Right cardiac atrium (tissue), 5 donors: ENCODE measurements around the gene OR2AJ1. TPM values are rescaled to one million over a fixed set of nuclear protein-coding genes. Genes with fewer than 3 reads are reported as not detected.

ENCODE experiments used
- ATAC-seq, 2 donors: fragments of 200-7000 bp; cut with Tn5 transposase; one replicate each; pipeline versions ENCODE4 v1.8.0 to v1.9.1; 2020; ENCODE audit warnings: moderate library complexity in 2 of 2, mild to moderate bottlenecking in 1 of 2
- DNase-seq, 3 donors: peaks; one replicate each; pipeline ENCODE4 v3.0.0-alpha.2; 2020
- H3K27ac ChIP-seq: one replicate; pipeline ENCODE4 v1.5.1; 2013; ENCODE audit warnings: mild to moderate bottlenecking, low read length, control low read depth, moderate library complexity
- H3K27me3 ChIP-seq: one replicate; pipeline ENCODE4 v1.6.1; 2013; ENCODE audit not compliant: control insufficient read depth, insufficient read depth
- H3K4me1 ChIP-seq: one replicate; pipeline ENCODE4 v1.6.1; 2013; ENCODE audit warnings: low read length; ENCODE audit not compliant: control insufficient read depth, insufficient read depth
- H3K4me3 ChIP-seq: one replicate; pipeline ENCODE4 v1.5.1; 2013; ENCODE audit warnings: low read length, control low read depth
- H3K9me3 ChIP-seq: one replicate; pipeline ENCODE4 v1.6.1; 2013; ENCODE audit warnings: low read length; ENCODE audit not compliant: control insufficient read depth
- WGBS: extraction: QIAGEN DNeasy Blood & Tissue Kit; methylation state at CpG from one replicate; pipeline ENCODE4 v1.1.7; 2013; 5-methylcytosine and 5-hydroxymethylcytosine counted together
- intact Hi-C, 4 donors: fragments of 100-400 bp; cut with DNase I; formaldehyde crosslinking; loops; one replicate each; pipeline versions ENCODE4 v1.11.0 to v1.14.0; 2022 to 2023
- long read RNA-seq, 4 donors: library from polyadenylated mRNA; unstranded; transcript quantifications; one replicate each; pipeline ENCODE4 v2.0.0, GENCODE V29; 2020 to 2021
- polyA plus RNA-seq: library from polyadenylated mRNA; stranded (reverse); fragments of 200-250 nt; gene quantifications from one replicate; pipeline ENCODE4 v1.2.3, GENCODE V29; 2013
- total RNA-seq, 4 donors: library from RNA; stranded (reverse); fragmentation: NEBNext Ultra II Directional; extraction: Animal tissue kit (Norgen Biotek cat#: 25700); gene quantifications; one replicate each; pipeline ENCODE4 v1.2.1, GENCODE V29; 2021
- donor health status: healthy with polysubstance abuse.
- donor health status: DM: no; HTN: yes; CAD: no.
- donor health status: DM: no; HTN: no; CAD: no.
- donor health status: DM: no; HTN: yes; CAD: no; lungs with severe emphysema.
- donor health status: DM: yes; HTN: yes; CAD: no.

Gene OR2AJ1
- total RNA-seq (not detected), polyA plus RNA-seq (not detected)
- long read RNA-seq, donor 1, result 0 reads
- long read RNA-seq, donor 2, result 0 reads
- long read RNA-seq, donor 3, result 0 reads
- long read RNA-seq, donor 4, result 0 reads

DNA sequence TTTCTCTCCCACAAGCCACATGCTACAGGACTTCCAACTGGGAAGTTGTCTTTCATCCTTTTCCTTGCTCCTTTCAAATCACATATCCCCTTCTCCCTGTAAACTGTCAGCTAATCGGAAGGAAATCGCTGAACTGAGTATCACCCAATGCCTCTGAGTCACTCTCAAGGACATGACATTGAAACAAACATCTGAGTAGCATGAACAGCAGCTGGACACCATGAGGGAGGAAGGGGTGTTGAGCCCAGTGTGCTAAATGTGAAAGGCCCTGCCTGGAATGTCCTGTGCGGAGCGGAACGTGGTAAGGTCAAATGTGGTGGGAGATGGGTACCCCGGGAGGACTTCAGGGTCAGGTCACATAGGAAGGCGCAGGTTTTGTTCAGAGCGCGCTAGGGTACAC lies at the start of gene OR2AJ1:
TSS of gene OR2AJ1 (plus strand) at position 22 of the 400 bp plus-strand sequence. CDS start 8,880 bp downstream, outside the sequence.
- no peak within 1 kb of the TSS for H3K27ac ChIP-seq
- no peaks in the 10 kb centered on the region for H3K4me1 ChIP-seq
- ATAC-seq (no peak), DNase-seq (no peak)
- intact Hi-C loops, result no loop called here
- H3K27me3 ChIP-seq, result no peaks in the 10 kb centered on the region
- no peaks in the 10 kb centered on the region for H3K9me3 ChIP-seq
- 87% methylated on average over 9 of the region's 9 CpGs for WGBS
- no peak within 1 kb of the TSS for H3K4me3 ChIP-seq

DNA sequence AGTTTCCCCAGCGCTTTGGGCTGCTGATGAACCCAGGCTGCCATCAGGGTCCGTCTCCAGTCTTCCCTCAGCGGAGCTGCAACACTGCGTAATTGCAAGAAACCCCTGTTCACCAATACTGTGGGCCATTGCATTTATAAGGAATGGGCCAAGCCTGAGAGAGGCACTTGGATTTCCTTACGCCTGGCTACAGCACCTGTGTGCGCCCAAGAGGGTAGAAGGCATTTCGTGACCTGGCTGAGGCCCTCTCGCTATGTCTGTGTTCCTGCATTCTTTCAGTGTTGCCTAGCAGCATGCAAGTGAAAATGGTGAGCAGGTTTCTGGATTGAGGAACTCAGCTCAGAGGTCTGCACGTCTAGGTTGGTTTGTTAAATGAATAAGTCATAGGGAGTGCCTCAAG lies 41.3 kb upstream of the OR2AJ1 start:
- H3K4me3 ChIP-seq, result no peak overlapping the region
- DNase-seq (no peak), ATAC-seq (no peak)
- H3K27me3 ChIP-seq, result no peaks in the 10 kb centered on the region
- H3K4me1 ChIP-seq, result no peaks in the 10 kb centered on the region
- intact Hi-C loops, result no loop called here
- no peaks in the 10 kb centered on the region for H3K9me3 ChIP-seq
- 83% methylated on average over 9 of the region's 9 CpGs for WGBS
- H3K27ac ChIP-seq, result no peak overlapping the region

GRCh38 chr1:247884797-247885413 lies 39.8 kb upstream of the OR2AJ1 start:
- no peak for DNase-seq
- Histone ChIP-seq H3K4me3 (no peak overlapping the region), H3K27ac (no peak overlapping the region), H3K27me3 (no peaks in the 10 kb centered on the region), H3K4me1 (no peaks in the 10 kb centered on the region), H3K9me3 (no peaks in the 10 kb centered on the region)
- ATAC-seq, result no peak
- intact Hi-C loops, result no loop called here
- 85% methylated on average over 10 of the region's 10 CpGs for WGBS

DNA sequence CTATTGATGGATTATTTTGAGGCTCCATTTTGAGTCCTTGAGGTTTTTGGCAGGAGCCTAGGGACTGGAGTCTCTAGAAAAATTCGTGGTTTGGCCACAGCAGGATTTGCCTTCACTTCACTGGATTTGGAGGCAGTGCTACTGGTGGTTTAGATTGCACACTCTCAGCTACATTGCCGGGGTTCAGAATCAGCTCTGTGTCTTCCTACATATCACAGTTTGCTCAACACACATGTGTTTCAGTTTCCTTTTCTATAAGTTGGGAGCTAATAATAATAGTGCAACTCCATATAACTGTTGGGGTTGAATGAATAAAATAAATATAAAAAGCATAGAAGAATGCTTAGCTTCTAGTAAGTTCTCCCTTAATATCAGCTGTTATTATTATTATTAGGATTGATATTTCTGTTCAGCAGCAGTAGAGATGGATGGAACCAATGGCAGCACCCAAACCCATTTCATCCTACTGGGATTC lies 29.5 kb upstream of the OR2AJ1 start, which contains the start of gene OR2W3:
TSS of gene OR2W3 (plus strand) at position 425 of the 475 bp plus-strand sequence. CDS start at position 425, 0 bp downstream.
- Histone ChIP-seq H3K4me3 (no peak within 1 kb of the TSS), H3K9me3 (no peaks in the 10 kb centered on the region), H3K4me1 (no peaks in the 10 kb centered on the region), H3K27ac (no peak within 1 kb of the TSS), H3K27me3 (no peaks in the 10 kb centered on the region)
- no peak for DNase-seq
- WGBS, result 40% methylated on average over 2 of the region's 2 CpGs
- intact Hi-C loops, result no loop called here
- no peak for ATAC-seq

- H3K4me3 ChIP-seq, result no peak overlapping the region
- 85% methylated on average over 14 of the region's 14 CpGs for WGBS
- intact Hi-C loops, result no loop called here
- no peaks in the 10 kb centered on the region for H3K27me3 ChIP-seq
- no peaks in the 10 kb centered on the region for H3K4me1 ChIP-seq
- no peaks in the 10 kb centered on the region for H3K9me3 ChIP-seq
- ATAC-seq, result no peak
- no peak overlapping the region for H3K27ac ChIP-seq
- no peak for DNase-seq
These were observed 28.7 kb upstream of the OR2AJ1 start for GRCh38 chr1:247895976-247896375.

DNA sequence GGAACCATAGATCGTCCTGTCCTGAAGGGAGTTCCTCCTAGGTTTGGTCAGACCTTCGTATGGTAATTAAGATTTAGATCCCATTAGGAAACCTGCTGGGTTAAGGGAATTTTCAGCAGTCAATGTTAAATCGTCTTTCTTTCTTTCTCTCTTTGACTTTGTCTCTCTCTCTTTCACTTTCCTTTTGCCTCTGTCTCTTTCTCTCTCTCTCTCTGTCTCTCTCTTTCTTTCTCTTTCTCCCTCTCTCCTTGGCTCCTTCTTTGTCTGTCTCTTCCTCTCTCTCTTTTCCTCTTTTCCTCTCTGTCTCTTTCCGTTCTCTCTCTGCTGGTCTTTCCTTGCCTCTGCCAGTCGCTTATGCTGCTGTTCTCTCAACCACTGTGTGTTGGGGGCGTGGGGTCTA lies 20.6 kb upstream of the OR2AJ1 start:
- ATAC-seq (no peak), DNase-seq (no peak)
- no peak overlapping the region for H3K27ac ChIP-seq
- no peaks in the 10 kb centered on the region for H3K4me1 ChIP-seq
- intact Hi-C loops, result no loop called here
- H3K9me3 ChIP-seq, result no peaks in the 10 kb centered on the region
- H3K27me3 ChIP-seq, result no peaks in the 10 kb centered on the region
- WGBS, result 78% methylated on average over 6 of the region's 6 CpGs
- H3K4me3 ChIP-seq, result no peak overlapping the region

GRCh38 chr1:247905181-247905580 lies 19.5 kb upstream of the OR2AJ1 start:
- 86% methylated on average over 13 of the region's 13 CpGs for WGBS
- Histone ChIP-seq H3K27me3 (no peaks in the 10 kb centered on the region), H3K9me3 (no peaks in the 10 kb centered on the region), H3K27ac (no peak overlapping the region), H3K4me3 (no peak overlapping the region), H3K4me1 (no peaks in the 10 kb centered on the region)
- DNase-seq (peak in 1 of 3 donors; percentile 37), ATAC-seq (no peak)
- intact Hi-C loops, result no loop called here

- no peaks in the 10 kb centered on the region for H3K4me1 ChIP-seq
- ATAC-seq (no peak), DNase-seq (no peak)
- no peak overlapping the region for H3K27ac ChIP-seq
- no peak overlapping the region for H3K4me3 ChIP-seq
- intact Hi-C loops, result no loop called here
- no peaks in the 10 kb centered on the region for H3K27me3 ChIP-seq
- WGBS, result 65% methylated on average over 9 of the region's 9 CpGs
- no peaks in the 10 kb centered on the region for H3K9me3 ChIP-seq
These were observed 18.7 kb upstream of the OR2AJ1 start for GRCh38 chr1:247905910-247906503.

DNA sequence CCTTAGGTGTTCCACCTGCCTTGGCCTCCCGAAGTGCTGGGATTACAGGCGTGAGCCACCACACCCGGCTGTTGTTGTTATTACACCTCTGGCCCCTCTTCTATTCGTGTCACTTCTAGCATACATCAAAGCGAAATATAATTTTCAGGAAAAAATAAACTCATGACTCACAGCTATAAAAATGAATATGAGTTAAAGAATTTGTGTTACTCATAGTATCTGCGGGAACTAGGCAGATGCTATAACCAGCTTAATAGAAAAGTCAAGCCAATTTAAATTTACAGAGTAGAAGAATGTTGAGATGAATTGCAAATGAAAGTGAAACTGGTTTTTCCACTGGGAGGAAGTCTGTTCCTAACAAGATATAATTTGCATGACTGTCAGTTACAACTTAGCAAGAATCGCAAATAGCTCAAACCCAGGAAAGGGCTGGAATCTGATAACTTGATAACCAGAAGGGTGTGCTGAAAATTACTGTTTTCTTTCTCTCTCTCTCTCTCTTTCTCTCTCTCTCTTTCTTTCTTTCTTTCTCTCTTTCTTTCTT lies 18.1 kb upstream of the OR2AJ1 start:
- ATAC-seq (peak in 1 of 2 donors; percentile 41), DNase-seq (no peak)
- no peak overlapping the region for H3K4me3 ChIP-seq
- H3K9me3 ChIP-seq, result no peaks in the 10 kb centered on the region
- H3K27me3 ChIP-seq, result no peaks in the 10 kb centered on the region
- H3K27ac ChIP-seq, result no peak overlapping the region
- intact Hi-C loops, result no loop called here
- no peaks in the 10 kb centered on the region for H3K4me1 ChIP-seq
- WGBS, result 50% methylated on average over 7 of the region's 7 CpGs

- 73% methylated on average over 5 of the region's 5 CpGs for WGBS
- ATAC-seq (no peak), DNase-seq (no peak)
- no peak overlapping the region for H3K4me3 ChIP-seq
- H3K27me3 ChIP-seq, result no peaks in the 10 kb centered on the region
- no peaks in the 10 kb centered on the region for H3K9me3 ChIP-seq
- intact Hi-C loops, result no loop called here
- H3K4me1 ChIP-seq, result no peaks in the 10 kb centered on the region
- H3K27ac ChIP-seq, result no peak overlapping the region
These were observed 15.9 kb upstream of the OR2AJ1 start for GRCh38 chr1:247908766-247909165.

DNA sequence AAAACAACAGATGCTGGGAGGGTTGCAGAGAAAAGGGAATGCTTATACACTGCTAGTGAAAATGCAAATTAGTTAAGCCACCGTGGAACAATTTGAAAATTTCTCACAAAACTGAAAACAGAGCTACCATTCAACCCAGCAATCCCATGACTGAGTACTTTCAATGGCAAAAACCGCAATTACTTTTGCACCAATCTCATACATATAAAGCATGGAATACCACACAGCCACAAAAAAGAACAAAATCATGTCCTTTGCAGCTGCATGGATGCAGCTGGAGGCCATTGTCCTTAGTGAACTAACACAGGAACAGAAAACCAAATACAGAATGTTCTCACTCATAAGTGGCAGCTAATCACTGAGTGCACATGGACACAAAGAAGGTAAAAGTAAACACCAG lies 10.9 kb upstream of the OR2AJ1 start:
- no peaks in the 10 kb centered on the region for H3K4me1 ChIP-seq
- no peak overlapping the region for H3K4me3 ChIP-seq
- H3K27me3 ChIP-seq, result no peaks in the 10 kb centered on the region
- 74% methylated on average over 2 of the region's 2 CpGs for WGBS
- no peak overlapping the region for H3K27ac ChIP-seq
- intact Hi-C loops, result no loop called here
- H3K9me3 ChIP-seq, result no peaks in the 10 kb centered on the region
- ATAC-seq (no peak), DNase-seq (no peak)
